Neural progenitor cell (in vitro differentiated cells): Measurements from ENCODE around the gene RPS4Y1. TPM values are rescaled to one million over a fixed set of nuclear protein-coding genes. Genes with fewer than 3 reads are reported as not detected.

Experiments
- DNase-seq: peaks from one replicate; pipeline ENCODE4 v3.0.0-alpha.2; 2016; ENCODE audit warnings: low spot score
- H2AFZ ChIP-seq: fragments of 200-600 bp; sonication (generic); replicated peaks from 2 replicates; pipeline ENCODE4 v1.6.1; 2016; ENCODE audit warnings: antibody characterized with exemption
- H3F3A ChIP-seq: fragments of 200-600 bp; sonication (generic); 2 replicates; pipeline ENCODE4 v1.6.1; 2016; ENCODE audit warnings: antibody characterized with exemption, low read depth
- H3K27ac ChIP-seq: fragments of 200-600 bp; sonication (generic); 2 replicates; pipeline ENCODE4 v1.5.1; 2016; ENCODE audit warnings: mild to moderate bottlenecking
- H3K27me3 ChIP-seq: fragments of 200-600 bp; sonication (generic); 2 replicates; pipeline ENCODE4 v1.6.1; 2016; ENCODE audit warnings: mild to moderate bottlenecking, moderate library complexity
- H3K36me3 ChIP-seq: fragments of 200-600 bp; sonication (generic); 2 replicates; pipeline ENCODE4 v1.5.1; 2016
- H3K4me1 ChIP-seq: fragments of 200-600 bp; sonication (generic); 2 replicates; pipeline ENCODE4 v1.6.1; 2016; ENCODE audit warnings: mixed run types
- H3K4me2 ChIP-seq: fragments of 200-600 bp; sonication (generic); 2 replicates; pipeline ENCODE4 v1.6.1; 2016
- H3K4me3 ChIP-seq: fragments of 200-600 bp; sonication (generic); 2 replicates; pipeline ENCODE4 v1.5.1; 2016
- H3K79me2 ChIP-seq: fragments of 200-600 bp; sonication (generic); 2 replicates; pipeline ENCODE4 v1.6.1; 2016; ENCODE audit warnings: low read depth
- H3K9ac ChIP-seq: fragments of 200-600 bp; sonication (generic); 2 replicates; pipeline ENCODE4 v1.6.1; 2016
- H3K9me3 ChIP-seq: fragments of 200-600 bp; sonication (generic); 2 replicates; pipeline ENCODE4 v1.5.1; 2016; ENCODE audit warnings: low read depth
- H4K20me1 ChIP-seq: fragments of 200-600 bp; sonication (generic); 2 replicates; pipeline ENCODE4 v1.6.1; 2016; ENCODE audit warnings: low read depth
- H3K27ac Mint-ChIP-seq: 3 replicates; pipeline ENCODE4 v1.8.0; 2021; ENCODE audit warnings: mixed read lengths
- H3K27me3 Mint-ChIP-seq: 2 replicates; pipeline ENCODE4 v1.8.0; 2022; ENCODE audit warnings: low read depth, mild to moderate bottlenecking, inconsistent platforms, moderate library complexity, mixed read lengths; ENCODE audit not compliant: insufficient read depth
- H3K36me3 Mint-ChIP-seq: 3 replicates; pipeline ENCODE4 v1.8.0; 2021; ENCODE audit warnings: mixed read lengths
- H3K4me1 Mint-ChIP-seq: 3 replicates; pipeline ENCODE4 v1.8.0; 2021; ENCODE audit warnings: mixed read lengths
- H3K4me3 Mint-ChIP-seq: 3 replicates; pipeline ENCODE4 v1.8.0; 2021; ENCODE audit warnings: mild to moderate bottlenecking, moderate library complexity, mixed read lengths
- H3K9me3 Mint-ChIP-seq: 3 replicates; pipeline ENCODE4 v1.8.0; 2020; ENCODE audit warnings: mixed read lengths
- EZH2 ChIP-seq: fragments of 200-600 bp; sonication (generic); IDR thresholded peaks from 2 replicates; pipeline ENCODE4 v1.6.1; 2017; ENCODE audit warnings: antibody characterized with exemption, mild to moderate bottlenecking, moderate library complexity
- EZH2phosphoT487 ChIP-seq: fragments of 200-600 bp; sonication (generic); IDR thresholded peaks from 2 replicates; pipeline ENCODE4 v1.6.1; 2017; ENCODE audit warnings: antibody characterized with exemption
- total RNA-seq: library from RNA; depleted of rRNA; stranded (reverse); fragments of >200 nt; gene quantifications from 2 replicates; pipeline ENCODE4 v1.2.3, GENCODE V29; 2015; ENCODE audit warnings: low replicate concordance
- TF ChIP-seq, protein P1 (sequence below): fragments of 200-600 bp; sonication (generic); IDR thresholded peaks from 2 replicates; pipeline ENCODE4 v1.5.1; 2017; ENCODE audit warnings: antibody characterized with exemption, mild to moderate bottlenecking

The RPS4Y1 gene
- total RNA-seq, 1 donor from 2014 or later, result not detected

DNA sequence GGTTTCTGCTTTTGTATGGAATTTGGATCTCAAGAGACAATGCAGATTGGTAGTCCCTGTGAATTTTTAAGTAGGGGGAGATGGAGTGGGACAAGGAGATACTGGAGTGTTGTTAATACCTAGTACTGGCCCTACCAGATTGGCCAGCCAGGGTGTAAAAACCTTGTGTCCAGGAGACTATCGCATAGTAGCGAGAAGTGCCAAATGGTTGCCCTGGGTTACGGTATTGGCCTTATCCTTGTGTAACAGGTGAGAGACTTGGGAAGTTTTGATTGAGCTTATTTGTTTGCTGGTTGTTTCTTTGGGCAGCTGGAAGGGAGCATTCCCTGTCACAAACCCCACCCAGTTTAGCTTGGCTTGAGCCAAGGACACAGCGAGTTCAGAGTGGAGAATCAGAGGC is 5.4 kb downstream of the RPS4Y1 start:
- Histone ChIP-seq H3K36me3 (no peaks in the 10 kb centered on the region), H3K4me3 (no peak overlapping the region), H3K27ac (no peak overlapping the region), H3K79me2 (no peaks in the 10 kb centered on the region), H4K20me1 (no peaks in the 10 kb centered on the region), H2AFZ (no peak overlapping the region), H3K4me1 (no peaks in the 10 kb centered on the region), H3K9me3 (no peaks in the 10 kb centered on the region), H3K9ac (no peak overlapping the region), H3K27me3 (no peaks in the 10 kb centered on the region), H3F3A (no peaks in the 10 kb centered on the region), H3K4me2 (no peak overlapping the region)
- no peak for DNase-seq
- Mint-ChIP-seq H3K27me3 (no peaks in the 10 kb centered on the region), H3K36me3 (no peaks in the 10 kb centered on the region), H3K4me3 (no peak overlapping the region), H3K27ac (no peak overlapping the region), H3K4me1 (no peaks in the 10 kb centered on the region), H3K9me3 (no peaks in the 10 kb centered on the region)
- TF ChIP-seq EZH2phosphoT487 (no peak), EZH2 (no peak)
- TF ChIP-seq, protein P1, sequence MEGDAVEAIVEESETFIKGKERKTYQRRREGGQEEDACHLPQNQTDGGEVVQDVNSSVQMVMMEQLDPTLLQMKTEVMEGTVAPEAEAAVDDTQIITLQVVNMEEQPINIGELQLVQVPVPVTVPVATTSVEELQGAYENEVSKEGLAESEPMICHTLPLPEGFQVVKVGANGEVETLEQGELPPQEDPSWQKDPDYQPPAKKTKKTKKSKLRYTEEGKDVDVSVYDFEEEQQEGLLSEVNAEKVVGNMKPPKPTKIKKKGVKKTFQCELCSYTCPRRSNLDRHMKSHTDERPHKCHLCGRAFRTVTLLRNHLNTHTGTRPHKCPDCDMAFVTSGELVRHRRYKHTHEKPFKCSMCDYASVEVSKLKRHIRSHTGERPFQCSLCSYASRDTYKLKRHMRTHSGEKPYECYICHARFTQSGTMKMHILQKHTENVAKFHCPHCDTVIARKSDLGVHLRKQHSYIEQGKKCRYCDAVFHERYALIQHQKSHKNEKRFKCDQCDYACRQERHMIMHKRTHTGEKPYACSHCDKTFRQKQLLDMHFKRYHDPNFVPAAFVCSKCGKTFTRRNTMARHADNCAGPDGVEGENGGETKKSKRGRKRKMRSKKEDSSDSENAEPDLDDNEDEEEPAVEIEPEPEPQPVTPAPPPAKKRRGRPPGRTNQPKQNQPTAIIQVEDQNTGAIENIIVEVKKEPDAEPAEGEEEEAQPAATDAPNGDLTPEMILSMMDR, result no peak

DNA sequence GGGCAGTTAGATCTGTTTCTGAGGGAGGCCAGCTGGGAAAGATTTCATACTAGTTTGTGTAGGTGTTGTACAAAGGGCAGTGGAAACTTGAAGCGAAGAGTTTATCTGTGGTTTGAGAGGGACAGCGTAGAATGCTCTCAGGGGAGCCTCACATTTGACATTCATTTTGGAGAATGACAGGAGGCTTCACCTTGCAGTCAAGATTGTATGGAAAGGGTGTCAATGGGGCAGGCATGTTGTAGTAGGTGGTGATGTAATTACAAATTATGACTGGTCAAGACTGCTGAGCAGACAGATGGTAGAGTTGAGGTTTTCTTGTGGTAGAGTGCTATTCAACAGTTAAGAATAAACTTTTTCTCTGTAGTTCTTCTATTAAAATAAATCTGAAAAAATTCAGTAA is 7.0 kb downstream of the RPS4Y1 start:
- Histone ChIP-seq H3K36me3 (no peaks in the 10 kb centered on the region), H3K4me2 (no peak overlapping the region), H3K9me3 (no peaks in the 10 kb centered on the region), H3K79me2 (no peaks in the 10 kb centered on the region), H4K20me1 (no peaks in the 10 kb centered on the region), H3K27me3 (no peaks in the 10 kb centered on the region), H3F3A (no peaks in the 10 kb centered on the region), H3K4me1 (no peaks in the 10 kb centered on the region), H3K9ac (no peak overlapping the region), H3K4me3 (no peak overlapping the region), H3K27ac (no peak overlapping the region), H2AFZ (no peak overlapping the region)
- H3K36me3 Mint-ChIP-seq, result no peaks in the 10 kb centered on the region
- DNase-seq, result no peak
- H3K27me3 Mint-ChIP-seq, result no peaks in the 10 kb centered on the region
- TF ChIP-seq EZH2phosphoT487 (no peak), EZH2 (no peak)
- TF ChIP-seq, protein P1, result no peak
- no peaks in the 10 kb centered on the region for H3K4me1 Mint-ChIP-seq
- no peaks in the 10 kb centered on the region for H3K9me3 Mint-ChIP-seq
- H3K4me3 Mint-ChIP-seq, result no peak overlapping the region
- H3K27ac Mint-ChIP-seq, result no peak overlapping the region

DNA sequence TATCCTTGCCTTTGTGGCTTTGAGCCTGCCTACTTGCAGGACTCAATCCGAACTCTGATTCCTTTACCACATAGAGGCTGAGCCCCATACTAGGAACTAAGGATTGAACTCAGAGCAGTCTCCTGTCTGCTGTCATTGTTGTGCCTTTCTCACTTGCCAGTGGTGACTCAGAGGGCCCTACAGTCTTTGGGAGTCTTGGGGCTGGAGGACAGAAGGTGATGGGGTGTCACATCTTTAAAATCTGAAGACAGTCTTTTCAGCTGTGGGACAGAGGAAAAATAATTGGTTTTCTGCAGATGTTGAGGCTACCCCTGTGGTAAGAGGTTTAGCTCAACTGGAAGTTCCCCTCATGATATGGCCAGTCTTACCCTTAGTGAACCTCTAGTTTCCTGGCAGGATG is 8.0 kb downstream of the RPS4Y1 start:
- Histone ChIP-seq H4K20me1 (no peaks in the 10 kb centered on the region), H3K4me1 (no peaks in the 10 kb centered on the region), H3K9ac (no peak overlapping the region), H3K27ac (no peak overlapping the region), H3K79me2 (no peaks in the 10 kb centered on the region), H3F3A (no peaks in the 10 kb centered on the region), H3K4me3 (no peak overlapping the region), H3K9me3 (no peaks in the 10 kb centered on the region), H3K4me2 (no peak overlapping the region), H3K27me3 (no peaks in the 10 kb centered on the region), H3K36me3 (no peaks in the 10 kb centered on the region), H2AFZ (no peak overlapping the region)
- no peaks in the 10 kb centered on the region for H3K27me3 Mint-ChIP-seq
- H3K4me3 Mint-ChIP-seq, result no peak overlapping the region
- no peaks in the 10 kb centered on the region for H3K9me3 Mint-ChIP-seq
- no peaks in the 10 kb centered on the region for H3K36me3 Mint-ChIP-seq
- TF ChIP-seq, protein P1, result no peak
- TF ChIP-seq EZH2phosphoT487 (no peak), EZH2 (no peak)
- H3K4me1 Mint-ChIP-seq, result no peaks in the 10 kb centered on the region
- no peak overlapping the region for H3K27ac Mint-ChIP-seq
- DNase-seq, result no peak
